PC-3 (cell line): ENCODE results near the gene RAD21L1. TPM values are rescaled to one million over a fixed set of nuclear protein-coding genes. Genes with fewer than 3 reads are reported as not detected.
"Not testable (repeated sequence)": the region's sequence is repeated elsewhere in the genome, so short reads cannot be mapped to it uniquely, and the experiment has no call there.

Experiments
- ATAC-seq: fragments of 200-7000 bp; cut with Tn5 transposase; 2 replicates; pipeline ENCODE4 v1.9.1; 2020; ENCODE audit warnings: mild to moderate bottlenecking, moderate library complexity
- BruUV-seq: library from RNA; stranded (reverse); fragments of 400-500 nt; replicated peaks from 2 replicates; lab custom pipeline; 2021; lab: Mats Ljungman, UMichigan
- CTCF ChIA-PET: fragments of 300-600 bp; sonication (Branson Sonifier 250); formaldehyde crosslinking; loops from one replicate; lab custom pipeline; 2022; ENCODE audit warnings: antibody characterized with exemption; lab: Charles Lee
- POLR2A ChIA-PET: fragments of 300-600 bp; sonication (Branson Sonifier 250); formaldehyde crosslinking; loops from one replicate; lab custom pipeline; 2022; ENCODE audit warnings: antibody characterized with exemption; ENCODE audit not compliant: unreplicated experiment; lab: Charles Lee
- DNase-seq: peaks from one replicate; pipeline ENCODE4 v3.0.0-alpha.2; 2015
- H2AFZ ChIP-seq: fragments of 300-600 bp; sonication (generic); 2 replicates; pipeline ENCODE4 v1.6.0; 2016; ENCODE audit warnings: antibody characterized with exemption, low read length
- H3F3A ChIP-seq: fragments of 300-600 bp; sonication (generic); one replicate; pipeline ENCODE4 v1.6.0; 2017; ENCODE audit warnings: antibody characterized with exemption, low read length, control low read depth, mild to moderate bottlenecking; ENCODE audit not compliant: unreplicated experiment
- H3K27ac ChIP-seq: fragments of 300-600 bp; sonication (generic); 2 replicates; pipeline ENCODE4 v1.5.1; 2016; ENCODE audit warnings: mild to moderate bottlenecking, low read length
- H3K27me3 ChIP-seq: fragments of 300-600 bp; sonication (generic); 2 replicates; pipeline ENCODE4 v1.6.1; 2016; ENCODE audit warnings: low read length, mixed read lengths
- H3K36me3 ChIP-seq: fragments of 300-600 bp; sonication (generic); 2 replicates; pipeline ENCODE4 v1.6.1; 2016; ENCODE audit warnings: low read depth, mixed run types, low read length, mixed read lengths
- H3K4me1 ChIP-seq: fragments of 300-600 bp; sonication (generic); 2 replicates; pipeline ENCODE4 v1.5.1; 2016; ENCODE audit warnings: low read length; ENCODE audit not compliant: insufficient read depth
- H3K4me2 ChIP-seq: fragments of 300-600 bp; sonication (generic); 2 replicates; pipeline ENCODE4 v1.6.0; 2016; ENCODE audit warnings: low read length
- H3K4me3 ChIP-seq: fragments of 300-600 bp; sonication (generic); 2 replicates; pipeline ENCODE4 v1.5.1; 2016; ENCODE audit warnings: mild to moderate bottlenecking, low read length, mixed read lengths
- H3K79me2 ChIP-seq: fragments of 300-600 bp; sonication (generic); 2 replicates; pipeline ENCODE4 v1.6.1; 2017; ENCODE audit warnings: low read length, mixed read lengths
- H3K9ac ChIP-seq: fragments of 300-600 bp; sonication (generic); 2 replicates; pipeline ENCODE4 v1.6.0; 2016; ENCODE audit warnings: mild to moderate bottlenecking, low read length
- H3K9me2 ChIP-seq: fragments of 300-600 bp; sonication (generic); replicated peaks from 2 replicates; pipeline ENCODE4 v1.6.1; 2016; ENCODE audit warnings: mixed run types, low read length, mixed read lengths
- H3K9me3 ChIP-seq: fragments of 300-600 bp; sonication (generic); 2 replicates; pipeline ENCODE4 v1.6.1; 2016; ENCODE audit warnings: low read length, mixed read lengths
- H4K20me1 ChIP-seq: fragments of 300-600 bp; sonication (generic); 2 replicates; pipeline ENCODE4 v1.6.1; 2016; ENCODE audit warnings: low read length, mixed read lengths
- CTCF ChIP-seq: fragments of 300-600 bp; sonication (generic); conservative IDR thresholded peaks from 2 replicates; pipeline ENCODE4 v1.5.1; 2017; ENCODE audit warnings: antibody characterized with exemption, low read depth, mild to moderate bottlenecking, low read length
- EZH2 ChIP-seq: fragments of 300-600 bp; sonication (generic); IDR thresholded peaks from one replicate; pipeline ENCODE4 v1.6.1; 2017; ENCODE audit warnings: antibody characterized with exemption, mild to moderate bottlenecking, low read length; ENCODE audit not compliant: unreplicated experiment
- EZH2phosphoT487 ChIP-seq: fragments of 300-600 bp; sonication (generic); IDR thresholded peaks from 2 replicates; pipeline ENCODE4 v1.6.1; 2018; ENCODE audit warnings: mild to moderate bottlenecking, antibody characterized with exemption, low read length, borderline replicate concordance
- intact Hi-C: fragments of 100-400 bp; cut with micrococcal nuclease; formaldehyde crosslinking; loops from 2 replicates; pipeline ENCODE4 v1.9.0; 2023
- total RNA-seq: library from RNA; depleted of rRNA; stranded (reverse); fragments of >200 nt; gene quantifications from 2 replicates; pipeline ENCODE4 v1.2.3, GENCODE V29; 2014

RAD21L1 gene
- total RNA-seq, 1 experiment from 2014 or later: 0.11 TPM

- H3K9me3 ChIP-seq: no peaks in the 10 kb centered on the region
- DNase-seq: no peak
- no peak overlapping the region for H3K9ac ChIP-seq
- no peak overlapping the region for H3K4me3 ChIP-seq
- TF ChIP-seq EZH2phosphoT487 (no peak), CTCF (no peak), EZH2 (no peak)
- H3K27me3 ChIP-seq: no peaks in the 10 kb centered on the region
- H3F3A ChIP-seq: no peaks in the 10 kb centered on the region
- H3K27ac ChIP-seq: no peak overlapping the region
- no peak for ATAC-seq
- BruUV-seq: no TSS peak
- H3K4me1 ChIP-seq: peaks cover 14% of the 10 kb centered on the region; the same call in 1 of the 2 replicates
- no peaks in the 10 kb centered on the region for H3K79me2 ChIP-seq
- POLR2A ChIA-PET: interaction anchor here (0.6 kb wide), 1 partner anchor 80 kb away, joined by 3 read pairs; no protein-coding TSS in a partner anchor
- no peak overlapping the region for H3K4me2 ChIP-seq
- H4K20me1 ChIP-seq: no peaks in the 10 kb centered on the region
- intact Hi-C loops: no loop called here
- CTCF ChIA-PET: no interaction called here
- H3K36me3 ChIP-seq: no peaks in the 10 kb centered on the region
- no peaks in the 10 kb centered on the region for H3K9me2 ChIP-seq
- no peak overlapping the region for H2AFZ ChIP-seq
These were observed 19.7 kb downstream of the RAD21L1 start for GRCh38 chr20:1245578-1245977.

GRCh38 chr20:1247689-1248088 is 21.8 kb downstream of the RAD21L1 start:
- no TSS peak for BruUV-seq
- Histone ChIP-seq H3K4me1 (0 out of 2 replicates have a peak, but pooled peaks cover 5% of the 10 kb centered on the region), H3K4me3 (no peak overlapping the region), H3K9me2 (no peaks in the 10 kb centered on the region), H3K4me2 (no peak overlapping the region), H4K20me1 (no peaks in the 10 kb centered on the region), H3K9ac (no peak overlapping the region), H3K79me2 (no peaks in the 10 kb centered on the region), H2AFZ (no peak overlapping the region), H3K9me3 (no peaks in the 10 kb centered on the region), H3K27me3 (0 out of 2 replicates have a peak, but pooled peaks cover 8% of the 10 kb centered on the region), H3K27ac (no peak overlapping the region), H3K36me3 (no peaks in the 10 kb centered on the region), H3F3A (no peaks in the 10 kb centered on the region)
- TF ChIP-seq CTCF: no peak
- no peak for TF ChIP-seq EZH2phosphoT487
- TF ChIP-seq EZH2: no peak
- ChIA-PET CTCF (no interaction called here), POLR2A (no interaction called here)
- intact Hi-C loops: no loop called here
- DNase-seq (no peak), ATAC-seq (no peak)

GRCh38 chr20:1250282-1250681 is 24.4 kb downstream of the RAD21L1 start:
- H3K27ac ChIP-seq, POLR2A ChIA-PET, BruUV-seq, H3F3A ChIP-seq, H3K9ac ChIP-seq, H2AFZ ChIP-seq, H3K9me2 ChIP-seq, H3K27me3 ChIP-seq, intact Hi-C loops, H3K36me3 ChIP-seq, H3K4me3 ChIP-seq, ATAC-seq, H3K9me3 ChIP-seq, H4K20me1 ChIP-seq, H3K79me2 ChIP-seq, H3K4me2 ChIP-seq, H3K4me1 ChIP-seq, DNase-seq, CTCF ChIA-PET: not testable (repeated sequence)
